ENCODE results near the gene TMEM74B.
A peak's percentile ranks its signal among the peaks of the same experiment; 100 is the strongest.
"Not testable (repeated sequence)": the region's sequence is repeated elsewhere in the genome, so short reads cannot be mapped to it uniquely, and the experiment has no call there.

TMEM74B gene

DNA sequence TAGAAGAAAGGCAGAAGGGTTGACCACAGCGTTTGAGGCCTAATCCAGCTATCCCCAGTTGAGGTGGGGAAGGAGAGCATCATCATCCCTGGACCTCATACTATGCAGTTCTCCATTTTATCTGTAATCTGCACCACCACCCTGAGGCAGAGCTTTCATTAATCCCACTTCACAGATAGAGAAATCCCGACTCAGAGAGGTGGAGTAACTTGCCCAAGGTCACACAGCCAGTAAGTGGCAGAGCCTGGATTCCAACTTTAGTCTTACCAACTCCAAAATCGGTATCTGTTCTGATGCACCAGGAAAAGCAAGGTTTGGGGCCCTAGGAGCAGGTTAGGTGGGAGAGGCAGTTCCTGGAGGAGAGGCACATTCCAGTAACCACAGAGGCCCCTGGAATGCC, 6.7 kb downstream of the TMEM74B start:
- no peak for DNase-seq

DNA sequence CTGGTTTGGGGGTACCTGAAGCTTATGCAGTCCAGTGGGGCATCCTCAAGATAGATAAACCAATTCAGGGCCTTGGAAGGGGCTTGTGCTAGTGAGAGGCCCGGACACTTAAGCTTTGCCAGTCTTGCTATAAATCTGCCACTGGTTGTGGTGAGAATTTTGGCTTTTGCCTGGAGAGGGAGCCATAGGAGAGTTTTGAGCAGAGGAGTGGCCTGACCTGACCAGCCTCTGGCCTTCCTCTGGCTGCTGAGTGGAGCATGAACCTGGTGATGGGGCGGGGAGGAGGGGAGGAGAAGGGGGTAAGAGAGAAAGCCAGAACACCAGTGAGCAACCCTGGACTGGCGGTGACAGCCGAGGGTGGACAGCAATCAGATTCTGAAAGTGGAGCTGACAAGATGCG, 7.1 kb downstream of the TMEM74B start:
- DNase-seq, result no peak

DNA sequence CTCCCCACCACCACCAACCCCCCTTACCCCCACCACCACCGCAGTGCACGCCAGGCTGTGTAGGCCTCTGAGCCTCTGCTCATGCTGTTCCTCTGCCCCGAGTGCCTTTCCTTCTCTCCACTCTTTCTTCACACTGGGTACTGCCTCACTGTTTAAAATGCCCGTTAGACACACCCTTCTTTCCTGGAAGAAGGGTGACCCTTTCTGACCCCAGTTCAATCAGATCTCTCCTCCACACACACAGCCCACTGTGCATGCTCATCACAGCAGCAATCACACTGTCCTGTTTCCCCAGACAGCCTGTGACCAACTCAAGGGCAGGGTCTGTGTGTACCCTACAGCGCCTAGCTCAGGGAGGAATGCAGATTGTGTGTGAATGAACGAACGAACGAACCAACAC, 10.0 kb downstream of the TMEM74B start:
- DNase-seq, result no peak

DNA sequence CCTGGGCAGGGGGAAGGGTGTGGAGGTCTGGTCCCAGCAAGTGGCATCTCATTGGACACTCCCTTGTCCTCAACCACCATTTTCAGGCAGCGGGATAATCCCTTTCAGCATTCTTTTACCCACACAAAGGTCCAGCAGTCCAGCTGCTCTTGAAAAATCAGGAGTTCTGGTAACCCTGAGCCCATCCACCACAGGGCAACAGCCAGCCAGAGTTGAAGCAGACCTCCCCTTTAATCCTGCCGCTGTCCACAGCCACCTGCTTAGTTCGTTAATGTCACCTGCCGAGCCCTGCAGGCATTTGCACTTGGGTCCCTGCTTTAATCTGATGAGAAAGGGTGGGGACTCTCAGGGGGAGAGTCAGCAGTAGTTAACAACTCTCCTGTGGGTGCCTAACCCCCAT, 11.1 kb downstream of the TMEM74B start:
- peak; percentile 70 for DNase-seq

DNA sequence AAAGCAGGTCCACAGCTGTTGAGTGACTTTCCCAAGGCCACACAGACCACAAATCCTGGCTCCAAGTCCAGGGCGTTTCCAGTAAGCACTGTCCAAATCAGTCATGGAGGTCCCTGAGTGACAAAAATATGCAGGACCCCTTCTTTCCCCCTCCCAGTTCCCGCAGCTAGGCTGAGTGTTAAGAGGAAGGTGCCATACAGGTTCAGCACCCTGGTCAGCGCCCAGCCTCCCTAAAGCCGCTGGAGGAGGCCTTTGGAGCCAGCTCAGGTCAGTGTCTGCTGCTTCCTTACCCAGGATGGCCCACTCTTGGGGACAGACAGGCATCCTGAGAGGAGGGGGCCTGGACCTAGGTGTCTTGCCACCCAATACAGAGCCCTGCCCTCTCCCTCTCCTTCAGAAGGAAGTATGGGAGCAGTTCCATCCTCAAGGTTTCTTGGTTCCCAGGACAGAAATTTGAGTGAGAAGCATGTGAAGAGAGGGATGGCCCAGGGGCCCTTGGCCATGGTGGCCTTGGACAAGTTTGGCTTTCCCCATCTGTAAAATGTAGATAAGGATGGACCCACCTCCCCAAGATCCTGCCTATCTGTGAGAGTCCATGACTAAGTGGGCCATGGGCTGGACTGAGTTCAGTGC, 13.2 kb downstream of the TMEM74B start:
- DNase-seq, result no peak

DNA sequence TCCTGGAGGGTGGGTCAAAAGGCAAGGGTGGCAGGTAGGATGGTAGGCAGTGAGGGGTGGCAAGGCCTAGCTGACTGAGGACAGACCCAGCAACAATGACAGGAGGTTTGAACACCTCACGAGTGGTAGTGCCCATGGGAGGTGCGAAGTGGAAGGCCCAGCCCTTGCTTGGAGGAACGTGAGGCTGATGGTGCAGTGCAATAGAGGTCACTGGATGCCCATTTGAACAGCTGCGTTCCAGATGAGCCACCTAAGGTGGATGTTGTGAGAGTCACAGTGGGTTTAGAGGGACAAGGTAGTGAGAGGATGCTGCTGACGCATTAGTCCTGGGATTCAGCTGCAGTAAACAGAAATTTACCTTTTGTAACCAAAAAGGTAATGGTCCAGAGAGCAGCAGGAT, 15.6 kb downstream of the TMEM74B start:
- DNase-seq, result no peak

DNA sequence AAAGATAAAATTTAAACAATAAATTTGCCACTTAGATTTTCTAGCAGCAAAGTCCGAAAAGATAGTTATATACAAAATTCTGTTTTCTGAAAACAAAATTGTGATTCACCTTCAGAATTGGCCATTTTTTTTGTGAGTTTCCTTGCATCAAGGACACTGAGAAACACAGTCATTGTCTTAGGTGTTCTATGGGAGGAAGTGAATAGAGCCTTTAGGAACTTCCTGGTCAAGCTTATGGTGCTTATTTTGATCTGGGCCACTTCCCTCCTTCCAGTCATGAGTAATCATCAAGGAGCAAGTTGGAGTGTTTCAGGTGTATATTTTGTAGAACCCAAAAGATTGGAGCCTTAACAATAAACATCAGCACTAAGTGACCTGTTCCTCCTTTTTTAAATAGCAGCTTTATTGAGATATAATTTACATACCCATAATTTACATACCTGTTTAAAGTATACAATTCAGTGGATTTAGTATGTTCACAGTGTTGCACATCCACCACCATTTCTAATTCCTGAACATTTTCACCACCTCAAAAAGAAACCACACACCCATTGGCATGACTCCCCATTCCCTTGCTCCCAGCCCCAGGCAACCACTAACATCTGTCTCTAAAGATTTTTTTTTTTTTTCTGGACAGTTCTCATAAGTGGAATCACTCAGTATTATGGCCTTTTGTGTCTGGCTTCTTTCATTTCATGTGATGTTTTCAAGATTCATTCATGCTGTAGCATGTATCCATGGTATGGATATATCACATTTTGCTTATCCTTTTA, 17.6 kb downstream of the TMEM74B start:
- DNase-seq, result no peak

DNA sequence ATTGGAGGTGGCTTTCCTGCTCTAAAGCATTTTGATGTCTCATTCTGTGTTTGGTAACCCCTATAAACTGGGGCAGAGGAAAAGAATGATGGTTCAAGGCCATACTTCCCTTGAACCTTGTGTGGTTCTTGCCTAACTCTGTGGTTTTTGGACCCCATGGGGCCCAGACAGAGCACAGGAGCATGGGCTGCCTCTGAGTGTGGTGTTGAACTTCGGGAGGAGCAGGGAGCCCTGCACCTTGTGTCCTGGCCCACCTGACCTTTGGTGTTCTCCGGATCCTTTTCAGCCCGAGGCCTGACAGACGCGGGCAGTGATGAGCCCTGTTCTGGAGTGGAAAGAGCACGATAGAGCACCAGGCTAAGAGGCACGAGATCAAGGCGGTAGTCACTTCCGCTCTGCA, 18.8 kb downstream of the TMEM74B start:
- DNase-seq, result no peak

DNA sequence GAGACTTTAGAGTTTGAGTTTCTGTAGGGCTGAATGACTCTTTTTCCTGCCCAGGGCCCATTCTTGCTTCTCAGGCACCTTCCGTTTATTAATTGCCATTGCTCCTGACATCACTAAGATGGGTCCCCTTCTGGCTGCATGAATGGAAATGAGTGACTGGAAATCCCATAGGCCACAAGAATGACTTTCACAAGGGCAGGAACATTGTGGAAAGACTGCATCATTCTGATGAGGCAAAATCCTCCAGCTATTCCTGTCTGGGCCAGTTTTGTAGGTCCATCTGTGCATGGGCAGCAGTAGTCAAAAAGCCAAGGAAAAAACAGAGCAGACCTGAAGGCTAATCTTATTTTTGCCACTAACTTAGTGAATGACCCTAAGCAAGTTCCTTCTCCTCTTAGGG, 19.3 kb downstream of the TMEM74B start:
- DNase-seq, result no peak

DNA sequence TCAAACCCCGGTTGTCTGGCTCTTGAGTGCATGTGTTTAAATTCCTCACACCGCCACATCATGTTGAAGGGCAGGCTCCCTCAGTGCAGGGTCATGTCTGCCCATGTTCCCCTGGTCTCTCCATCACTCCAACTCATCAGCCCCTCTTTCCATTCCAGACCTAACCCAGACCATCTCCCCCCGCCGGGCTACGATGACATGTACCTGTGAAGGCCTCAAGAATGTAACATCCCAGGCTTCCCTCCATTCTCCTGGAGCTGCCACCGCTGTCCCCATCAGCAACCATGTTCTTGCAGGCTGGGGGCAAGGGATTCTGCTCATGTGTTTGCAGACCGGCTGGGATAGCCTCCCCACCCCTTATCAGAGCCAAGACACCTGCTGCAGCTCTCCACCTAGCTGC, 19.9 kb downstream of the TMEM74B start:
- no peak for DNase-seq

DNA sequence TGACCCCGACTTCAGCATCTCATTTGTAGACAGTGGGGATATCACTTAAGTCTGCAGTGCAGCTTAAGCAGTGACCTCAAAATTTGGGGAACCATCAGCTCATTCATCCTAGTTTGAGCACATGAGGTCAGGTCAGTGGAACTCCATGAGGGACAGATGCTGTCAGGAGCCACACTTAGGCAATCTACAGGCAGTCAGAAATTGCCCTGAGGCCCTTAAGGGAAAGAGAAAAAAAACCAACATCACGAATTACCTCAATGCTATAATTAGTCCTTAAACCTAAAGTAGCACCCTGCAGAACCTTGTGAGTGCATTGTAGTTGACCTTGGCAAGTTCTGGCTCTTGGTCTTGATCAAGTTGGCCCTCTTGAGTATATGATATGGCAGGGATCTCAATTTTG, 21.1 kb downstream of the TMEM74B start:
- DNase-seq, result no peak

DNA sequence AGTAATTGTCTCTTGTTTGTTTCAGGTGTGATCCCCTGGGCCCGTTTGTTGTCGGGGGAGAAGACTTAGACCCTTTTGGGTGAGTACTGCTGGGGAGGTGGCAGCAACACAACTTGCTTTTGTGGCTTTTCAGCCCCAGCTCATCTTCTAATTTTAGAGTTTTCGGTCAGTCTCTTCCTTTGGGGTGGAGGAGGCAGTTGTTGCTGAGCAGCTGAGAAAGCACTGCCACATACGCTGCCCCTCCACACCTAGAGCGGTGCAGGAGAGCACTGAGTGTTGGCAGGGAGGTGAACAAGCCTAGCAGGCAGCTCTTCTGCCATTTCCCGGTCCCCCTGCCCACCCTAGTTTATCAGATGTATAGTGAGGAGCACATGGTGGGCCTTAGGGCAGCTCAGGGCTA, 21.7 kb downstream of the TMEM74B start:
- no peak for DNase-seq

DNA sequence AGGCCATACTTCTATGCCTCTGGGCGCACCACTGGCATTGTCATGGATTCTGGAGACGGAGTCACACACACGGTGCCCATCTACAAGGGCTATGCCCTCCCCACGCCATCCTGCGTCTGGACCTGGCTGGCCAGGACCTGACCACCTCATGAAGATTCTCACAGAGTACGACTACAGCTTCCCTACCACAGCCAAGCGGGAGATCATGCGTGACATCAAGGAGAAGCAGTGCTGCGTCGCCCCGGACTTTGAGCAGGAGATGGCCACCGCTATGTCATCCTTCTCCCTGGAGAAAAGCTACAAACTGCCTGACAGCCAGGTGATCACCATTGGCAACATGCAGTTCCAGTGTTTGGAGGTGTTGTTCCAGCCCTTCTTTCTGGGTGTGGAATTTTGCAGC, 23.8 kb downstream of the TMEM74B start:
- DNase-seq, result no peak

DNA sequence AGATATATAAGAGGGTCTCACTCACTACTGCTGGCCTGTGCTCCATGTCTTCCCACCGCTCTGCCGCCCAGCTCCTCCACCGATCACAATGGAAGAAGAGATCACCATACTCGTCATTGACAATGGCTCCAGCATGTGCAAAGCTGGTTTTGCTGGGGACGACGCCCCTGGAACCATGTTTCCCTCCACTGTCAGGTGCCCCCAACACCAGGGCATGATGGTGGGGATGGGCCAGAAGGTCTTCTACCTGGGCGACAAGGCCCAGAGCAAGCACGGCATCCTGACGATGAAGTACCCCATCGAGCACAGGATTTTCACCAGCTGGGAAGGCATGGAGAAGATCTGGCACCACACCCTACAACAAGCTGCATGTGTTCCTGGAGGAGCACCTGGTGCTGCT, 24.3 kb downstream of the TMEM74B start:
- no peak for DNase-seq

DNA sequence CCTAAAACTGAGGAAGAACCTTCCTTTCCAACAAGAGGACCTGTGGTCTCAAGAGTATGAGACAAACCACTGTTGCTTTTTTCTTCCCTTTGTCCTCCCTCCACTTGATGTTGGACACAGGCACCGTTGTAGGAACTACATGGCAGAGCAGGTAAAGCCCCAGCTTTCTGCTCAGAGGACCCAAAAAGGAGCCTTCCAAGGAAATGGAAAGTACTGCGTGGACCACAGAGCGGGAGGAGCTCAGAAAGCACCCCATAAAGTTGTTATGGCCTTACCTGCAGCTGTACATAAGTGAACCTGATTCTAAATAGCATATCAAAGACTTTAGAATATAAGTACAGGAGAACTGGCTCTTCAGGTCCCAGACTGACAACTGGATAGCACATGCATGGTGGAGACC, 29.4 kb downstream of the TMEM74B start:
- DNase-seq, result no peak

DNA sequence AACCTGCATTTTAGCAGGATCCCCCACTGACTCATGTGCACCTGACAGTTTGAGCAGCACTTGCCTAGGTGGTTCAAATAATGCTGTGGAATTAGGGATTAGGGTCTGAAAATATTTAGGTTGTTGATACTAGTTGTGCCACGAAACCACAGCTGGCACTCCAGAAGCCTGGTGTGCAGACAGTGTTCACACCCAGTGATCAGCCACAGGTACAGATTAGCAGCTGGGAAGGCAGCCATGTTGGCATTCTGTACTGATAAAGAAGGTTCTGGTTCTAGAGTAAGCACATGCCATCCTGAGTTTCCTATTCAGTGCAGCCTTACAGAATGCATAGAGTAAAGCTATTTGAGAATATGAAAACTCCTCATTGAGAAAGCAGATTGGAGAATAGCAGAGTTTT, 30.1 kb downstream of the TMEM74B start:
- DNase-seq, result no peak

DNA sequence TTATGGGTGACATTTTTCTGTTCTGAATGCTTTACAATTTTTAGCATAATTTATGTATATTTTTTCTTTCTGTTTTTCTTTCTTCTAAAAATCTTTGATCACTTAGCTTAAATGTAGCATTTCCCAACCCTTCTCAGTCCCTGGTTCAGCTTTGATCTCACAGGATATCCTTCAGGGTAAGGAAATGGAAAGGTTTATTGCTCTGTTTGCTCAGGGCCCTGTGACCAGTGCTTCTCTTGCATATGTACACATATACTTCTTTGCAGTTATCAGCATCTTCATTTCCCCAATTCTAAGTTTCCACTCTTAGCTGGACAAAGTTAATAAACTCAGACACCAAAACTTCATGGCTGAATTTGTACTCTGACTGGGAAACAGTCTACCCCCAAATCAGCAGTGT, 30.6 kb downstream of the TMEM74B start:
- DNase-seq, result no peak

DNA sequence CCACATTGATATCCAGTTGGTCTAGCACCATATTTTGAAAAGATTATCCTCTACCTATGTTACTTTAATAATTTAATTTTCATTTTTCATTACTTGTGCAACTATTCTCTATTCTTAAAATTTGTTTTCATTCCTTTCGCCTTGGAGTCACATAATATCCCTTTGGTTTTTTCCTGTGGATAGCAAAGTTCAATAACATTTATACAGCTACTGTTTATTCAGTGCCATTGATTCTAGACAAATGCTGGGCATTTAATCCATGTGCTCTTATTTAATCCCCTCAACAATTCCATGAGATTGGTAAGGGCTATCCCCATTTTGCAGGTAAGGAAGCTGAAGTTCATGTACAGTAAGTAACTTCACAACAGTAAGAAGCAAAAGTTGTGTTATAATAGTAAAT, 33.8 kb downstream of the TMEM74B start:
- DNase-seq, result no peak

DNA sequence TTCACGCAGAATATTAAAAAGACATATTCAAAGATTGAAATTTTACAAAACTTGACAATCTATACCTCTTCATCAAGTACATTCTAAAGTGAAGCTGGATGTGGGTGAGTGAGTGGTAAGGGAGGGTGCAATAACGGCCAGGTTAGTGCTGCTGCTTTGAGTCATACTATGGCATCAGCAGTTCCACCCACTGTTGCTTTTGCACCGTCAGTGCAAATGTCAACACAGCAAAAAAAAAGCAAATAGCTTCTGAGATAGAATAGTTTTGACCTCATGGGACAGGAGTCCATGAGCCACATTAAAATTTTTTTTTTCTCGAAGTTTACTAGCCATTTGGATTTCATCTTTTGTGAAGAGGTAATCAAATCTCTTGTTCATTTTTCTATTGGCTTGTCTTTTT, 34.6 kb downstream of the TMEM74B start:
- DNase-seq, result no peak

DNA sequence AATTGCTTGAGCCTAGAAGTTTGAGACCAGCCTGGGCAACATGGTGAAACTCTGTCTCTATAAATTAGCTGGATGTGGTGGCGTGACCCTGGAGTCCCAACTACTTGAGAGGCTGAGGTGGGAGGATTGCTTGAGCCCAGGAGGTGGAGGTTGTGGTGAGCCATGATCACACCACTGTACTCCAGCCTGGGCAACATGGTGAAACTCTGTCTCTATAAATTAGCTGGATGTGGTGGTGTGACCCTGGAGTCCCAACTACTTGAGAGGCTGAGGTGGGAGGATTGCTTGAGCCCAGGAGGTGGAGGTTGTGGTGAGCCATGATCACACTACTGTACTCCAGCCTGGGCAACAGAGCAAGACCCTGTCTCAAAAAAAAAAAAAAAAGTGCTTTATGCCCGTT, 35.0 kb downstream of the TMEM74B start:
- DNase-seq, result not testable (repeated sequence)

DNA sequence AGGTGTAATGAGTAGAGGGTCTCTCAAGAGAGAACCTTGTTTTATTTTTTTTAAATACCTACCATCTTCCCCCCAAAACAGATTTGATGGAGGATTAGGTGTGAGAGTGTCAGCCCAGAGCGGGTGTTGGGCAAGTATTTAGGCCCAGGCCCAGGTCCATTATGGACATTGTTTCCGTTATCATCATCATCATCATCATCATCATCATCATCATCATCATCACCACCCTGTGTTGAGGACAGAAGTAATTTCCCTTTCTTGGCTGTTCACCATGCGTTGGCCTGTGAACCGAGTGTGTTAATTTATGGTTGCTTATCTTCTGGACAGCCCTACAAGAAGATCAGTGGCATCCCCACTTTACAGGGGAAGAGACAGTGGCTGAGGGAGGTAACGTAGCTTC, 37.8 kb downstream of the TMEM74B start:
- no peak for DNase-seq

DNA sequence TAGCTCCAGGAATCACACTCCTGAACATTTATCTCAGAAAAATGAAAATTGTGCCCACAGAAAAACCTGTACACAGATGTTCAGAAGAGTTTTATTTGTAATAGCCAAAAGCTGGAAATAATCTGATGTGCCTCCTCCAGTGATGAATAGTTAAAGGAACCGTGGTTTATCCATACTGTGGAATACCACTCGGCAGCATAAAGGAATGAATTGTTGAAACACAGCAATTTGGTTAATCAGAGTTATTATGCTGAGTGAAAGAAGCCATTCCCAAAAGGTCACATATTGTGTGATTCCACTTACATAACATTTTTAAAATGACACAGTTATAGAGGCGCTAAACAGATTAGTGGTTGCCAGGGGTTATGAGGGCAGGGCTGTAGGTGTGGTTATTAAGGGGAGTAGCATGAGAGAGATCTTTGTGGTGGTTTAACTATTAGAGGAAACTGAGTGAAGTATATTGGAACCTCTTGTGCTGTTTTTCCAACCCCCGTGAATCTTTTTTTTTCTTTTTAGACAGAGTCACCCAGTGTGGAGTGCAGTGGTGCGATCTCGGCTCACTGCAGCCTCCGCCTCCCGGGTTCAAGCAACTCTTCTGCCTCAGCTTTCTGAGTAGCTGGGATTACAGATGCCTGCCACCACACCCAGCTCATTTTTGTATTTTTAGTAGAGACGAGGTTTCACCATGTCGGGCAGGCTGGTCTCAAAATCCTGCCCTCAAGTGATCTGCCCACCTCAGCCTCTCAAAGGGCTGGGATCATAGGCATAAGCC, 40.2 kb downstream of the TMEM74B start:
- no peak for DNase-seq

DNA sequence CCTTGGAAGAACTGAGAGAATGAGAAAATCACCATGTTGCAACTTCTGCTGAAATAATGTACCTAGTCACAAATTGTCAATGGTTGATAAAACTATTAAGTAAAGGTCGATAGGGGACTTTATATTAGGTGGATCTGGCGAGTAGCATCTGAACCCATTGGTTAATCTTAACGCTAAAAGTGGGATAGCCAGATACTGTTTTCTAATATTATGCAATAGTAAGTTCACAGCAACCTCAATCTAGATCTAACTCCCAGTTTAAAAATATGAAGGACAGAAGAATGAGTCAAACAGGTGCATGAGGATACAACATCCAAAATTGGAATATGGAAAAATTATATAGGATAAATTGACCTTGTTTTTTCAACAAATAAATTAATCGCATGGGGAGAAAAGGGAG, 47.5 kb downstream of the TMEM74B start:
- no peak for DNase-seq

DNA sequence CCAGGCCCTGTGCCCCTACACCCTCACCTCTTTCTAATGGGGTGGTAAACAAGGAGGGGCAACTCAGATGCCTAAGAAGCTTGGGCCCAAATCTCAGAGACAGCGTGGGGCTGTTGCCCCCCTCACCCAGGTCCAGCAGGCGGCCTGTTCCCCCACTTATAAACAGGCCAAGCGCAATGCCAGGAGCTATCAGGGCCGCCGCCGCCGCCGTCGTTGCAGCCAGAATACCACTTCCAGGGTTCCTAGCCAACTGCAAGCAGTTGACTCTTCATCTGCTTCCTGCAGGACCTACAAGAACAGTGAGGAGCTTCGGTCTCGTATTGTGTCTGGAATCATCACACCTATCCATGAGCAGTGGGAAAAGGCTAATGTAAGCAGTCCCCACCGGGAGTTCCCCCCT, 49.9 kb downstream of the TMEM74B start:
- DNase-seq, result no peak

Data from NCI-H146 (cell line).